HepG2 (cell line): ENCODE results near the gene KCNJ14. TPM values are rescaled to one million over a fixed set of nuclear protein-coding genes. Genes with fewer than 3 reads are reported as not detected.

ENCODE experiments used
- AGO1 ChIP-seq: fragments of 200-400 bp; formaldehyde crosslinking; IDR thresholded peaks from 2 replicates; pipeline ENCODE4 v1.6.1; 2017; ENCODE audit warnings: mild to moderate bottlenecking, low read depth, low read length, moderate library complexity; ENCODE audit not compliant: poor library complexity, severe bottlenecking
- ESRRA ChIP-seq: sonication (generic); formaldehyde crosslinking; IDR thresholded peaks from 2 replicates; pipeline ENCODE4 v1.5.1; 2020; ENCODE audit warnings: mild to moderate bottlenecking, low read depth, missing genetic modification reagents
- FOXC1 ChIP-seq: sonication (generic); formaldehyde crosslinking; IDR thresholded peaks from 2 replicates; pipeline ENCODE4 v1.8.0; 2022; ENCODE audit warnings: mild to moderate bottlenecking, missing genetic modification reagents, borderline replicate concordance
- GABPB1 ChIP-seq: IDR thresholded peaks from 2 replicates; pipeline ENCODE4 v1.6.1; 2016; ENCODE audit warnings: mild to moderate bottlenecking, missing genetic modification reagents, moderate library complexity, missing compliant biosample characterization
- HINFP ChIP-seq: sonication (generic); formaldehyde crosslinking; IDR thresholded peaks from 2 replicates; pipeline ENCODE4 v1.4.0; 2020; ENCODE audit warnings: low read depth, mild to moderate bottlenecking, missing genetic modification reagents
- HMGXB4 ChIP-seq, 2 experiments: sonication (generic) in 1 of 2; formaldehyde crosslinking in 1 of 2; IDR thresholded peaks; 2 replicates each; pipeline versions ENCODE4 v1.4.0 to v1.6.1; 2018 to 2020; ENCODE audit warnings: missing genetic modification reagents in 2 of 2, borderline replicate concordance in 1 of 2, low read depth in 1 of 2, mild to moderate bottlenecking in 1 of 2, missing biosample characterization in 1 of 2
- JUND ChIP-seq: sonication (generic); formaldehyde crosslinking; IDR thresholded peaks from 2 replicates; pipeline ENCODE4 v1.8.0; 2022; ENCODE audit warnings: mild to moderate bottlenecking, missing genetic modification reagents
- MAZ ChIP-seq, 2 experiments: sonication (generic) in 1 of 2; formaldehyde crosslinking in 1 of 2; IDR thresholded peaks; 2 replicates each; pipeline versions ENCODE4 v1.5.0 to v1.6.1; 2012 to 2020; ENCODE audit warnings: low read depth in 2 of 2, mild to moderate bottlenecking in 2 of 2, borderline replicate concordance in 1 of 2, improper control_type of control experiment in 1 of 2, low read length in 1 of 2, missing genetic modification reagents in 1 of 2, moderate library complexity in 1 of 2
- POLR2AphosphoS2 ChIP-seq: IDR thresholded peaks from 2 replicates; pipeline ENCODE4 v1.6.1; 2011; ENCODE audit warnings: low read depth, low read length, improper control_type of control experiment
- RAD21 ChIP-seq: fragments of 450-650 bp; formaldehyde crosslinking; IDR thresholded peaks from 2 replicates; pipeline ENCODE4 v1.5.0; 2020; ENCODE audit warnings: mild to moderate bottlenecking
- SIN3A ChIP-seq: IDR thresholded peaks from 2 replicates; pipeline ENCODE4 v1.6.1; 2011; ENCODE audit warnings: low read depth, mild to moderate bottlenecking, control low read depth, low read length, borderline replicate concordance
- SNRNP70 ChIP-seq: fragments of 200-400 bp; formaldehyde crosslinking; IDR thresholded peaks from 2 replicates; pipeline ENCODE4 v1.6.1; 2017; ENCODE audit warnings: mild to moderate bottlenecking, low read depth, low read length, moderate library complexity
- TIGD3 ChIP-seq: sonication (generic); formaldehyde crosslinking; IDR thresholded peaks from 2 replicates; pipeline ENCODE4 v1.5.1; 2020; ENCODE audit warnings: mild to moderate bottlenecking, missing genetic modification reagents, borderline replicate concordance
- XRCC5 ChIP-seq: fragments of 200-400 bp; formaldehyde crosslinking; optimal IDR thresholded peaks from 2 replicates; pipeline ENCODE3; 2017; ENCODE audit warnings: mild to moderate bottlenecking, low read length
- ZBTB46 ChIP-seq: sonication (generic); formaldehyde crosslinking; IDR thresholded peaks from 2 replicates; pipeline ENCODE4 v1.4.0; 2020; ENCODE audit warnings: mild to moderate bottlenecking, missing genetic modification reagents, borderline replicate concordance
- ZFYVE20 ChIP-seq: sonication (generic); formaldehyde crosslinking; IDR thresholded peaks from 2 replicates; pipeline ENCODE4 v1.8.0; 2023; ENCODE audit warnings: low read depth, mild to moderate bottlenecking, moderate library complexity, missing genetic modification reagents, borderline replicate concordance
- ZNF263 ChIP-seq: sonication (generic); formaldehyde crosslinking; IDR thresholded peaks from 2 replicates; pipeline ENCODE4 v1.4.0; 2020; ENCODE audit warnings: missing genetic modification reagents
- ZNF556 ChIP-seq: sonication (generic); formaldehyde crosslinking; IDR thresholded peaks from 2 replicates; pipeline ENCODE4 v1.4.0; 2020; ENCODE audit warnings: mild to moderate bottlenecking, missing genetic modification reagents, borderline replicate concordance
- ZNF557 ChIP-seq: sonication (generic); formaldehyde crosslinking; IDR thresholded peaks from 2 replicates; pipeline ENCODE4 v1.4.0; 2020; ENCODE audit warnings: missing genetic modification reagents
- ZNF790 ChIP-seq: sonication (generic); formaldehyde crosslinking; IDR thresholded peaks from 2 replicates; pipeline ENCODE4 v1.8.0; 2022; ENCODE audit warnings: missing genetic modification reagents, mild to moderate bottlenecking, borderline replicate concordance
- ZSCAN25 ChIP-seq: sonication (generic); formaldehyde crosslinking; IDR thresholded peaks from 2 replicates; pipeline ENCODE4 v1.8.0; 2022; ENCODE audit warnings: mild to moderate bottlenecking, missing genetic modification reagents
- polyA plus RNA-seq, 8 experiments: library from polyadenylated mRNA; depleted of rRNA in 3 of 8; stranded (reverse) in 7 of 8; unstranded in 1 of 8; fragments of >200 nt; fragmentation: Illumina TruSeq in 4 of 8; extraction: Trizol in 4 of 8; gene quantifications; 2 replicates each; pipeline versions ENCODE4 v1.2.1 to v1.2.3, GENCODE V29; 2011 to 2016; ENCODE audit warnings: low read depth in 4 of 8, missing spikeins in 1 of 8, mixed read lengths in 1 of 8; ENCODE audit not compliant: insufficient read depth in 1 of 8
- total RNA-seq, 5 experiments: library from RNA; depleted of rRNA; stranded (reverse); fragments of >200 nt; fragmentation: Illumina TruSeq; extraction: Trizol; gene quantifications; 2 replicates each; pipeline ENCODE4 v1.2.3, GENCODE V29; 2016; ENCODE audit warnings: low read depth in 1 of 5

KCNJ14 gene
- total and polyA plus RNA-seq, 2 of the 13 experiments (the other 11 are each of a cell fraction or from before 2014, with no cell fraction given), result 0.20 to 0.51 TPM

GRCh38 chr19:48489608-48490216 is 34.3 kb downstream of the KCNJ14 start (continued):
- TF ChIP-seq JUND, result no peak
- TF ChIP-seq XRCC5, result peak; percentile 72
- no peak for TF ChIP-seq GABPB1 (CRISPR knock-in tag)
- no peak for TF ChIP-seq TIGD3
- TF ChIP-seq MAZ (IDR thresholded peaks at IDR 0.05; ENCODE audit: borderline replicate concordance, low read depth, low read length), result no peak
- no peak for TF ChIP-seq MAZ (CRISPR knock-in tag; IDR thresholded peaks at IDR 0.05; ENCODE audit: low read depth)
- no peak for TF ChIP-seq ZSCAN25 (CRISPR knock-in tag)
- TF ChIP-seq POLR2AphosphoS2, result no peak
- 0 out of 2 replicates have a peak, but pooled peaks have one; percentile 34 for TF ChIP-seq ESRRA (CRISPR knock-in tag)
- TF ChIP-seq SIN3A, result no peak
- peak; percentile 88 for TF ChIP-seq RAD21 (CRISPR knock-in tag)
- TF ChIP-seq AGO1, result no peak
- TF ChIP-seq HINFP (CRISPR knock-in tag), result no peak
- TF ChIP-seq FOXC1 (CRISPR knock-in tag), result peak; percentile 57; the same call in 1 of the 2 replicates
- no peak for TF ChIP-seq ZNF790 (CRISPR knock-in tag)
- peak; percentile 95 for TF ChIP-seq ZNF263 (CRISPR knock-in tag)
- peak; percentile 41; the same call in 1 of the 2 replicates for TF ChIP-seq ZNF556 (CRISPR knock-in tag)
- no peak for TF ChIP-seq ZNF557
- TF ChIP-seq HMGXB4 (CRISPR knock-in tag; IDR thresholded peaks at IDR 0.05; ENCODE audit: borderline replicate concordance in 1 of 2, low read depth in 1 of 2), result peak in 1 of 2 experiments; percentile 26; a peak in 1 of 4 replicates
- TF ChIP-seq ZBTB46 (CRISPR knock-in tag), result 0 out of 2 replicates have a peak, but pooled peaks have one; percentile 40
- TF ChIP-seq ZFYVE20 (CRISPR knock-in tag), result no peak
- TF ChIP-seq SNRNP70, result no peak
